DOHH2 (cell line): Measurements from ENCODE around the gene BPTF.

Source experiments
- H3F3A ChIP-seq: fragments of 200-600 bp; sonication (generic), shearing (Covaris generic); 2 replicates; pipeline ENCODE4 v1.6.0; 2016; ENCODE audit warnings: antibody characterized with exemption, mild to moderate bottlenecking; ENCODE audit not compliant: control insufficient read depth, insufficient read depth
- H3K27ac ChIP-seq: fragments of 200-600 bp; sonication (generic); 2 replicates; pipeline ENCODE4 v1.5.1; 2014; ENCODE audit warnings: low read depth, mild to moderate bottlenecking, low read length, moderate library complexity
- H3K27me3 ChIP-seq: fragments of 200-600 bp; sonication (generic); 2 replicates; pipeline ENCODE4 v1.6.1; 2014; ENCODE audit warnings: mild to moderate bottlenecking, low read length, mixed read lengths; ENCODE audit not compliant: control insufficient read depth
- H3K36me3 ChIP-seq: fragments of 200-600 bp; sonication (generic); 2 replicates; pipeline ENCODE4 v1.6.1; 2014; ENCODE audit warnings: mild to moderate bottlenecking, low read length, moderate library complexity, mixed read lengths; ENCODE audit not compliant: control insufficient read depth
- H3K4me1 ChIP-seq: fragments of 200-600 bp; sonication (generic); 2 replicates; pipeline ENCODE4 v1.6.1; 2014; ENCODE audit warnings: mild to moderate bottlenecking, low read length, mixed read lengths; ENCODE audit not compliant: control insufficient read depth
- H3K4me2 ChIP-seq: fragments of 200-600 bp; sonication (generic); 2 replicates; pipeline ENCODE4 v1.6.0; 2014; ENCODE audit warnings: mild to moderate bottlenecking, low read length, moderate library complexity
- H3K4me3 ChIP-seq: fragments of 200-600 bp; sonication (generic); 2 replicates; pipeline ENCODE4 v1.5.1; 2014; ENCODE audit warnings: mild to moderate bottlenecking, low read length, mixed read lengths
- H3K79me2 ChIP-seq: fragments of 200-600 bp; sonication (generic); 2 replicates; pipeline ENCODE4 v1.6.1; 2014; ENCODE audit warnings: mild to moderate bottlenecking, low read length, mixed read lengths; ENCODE audit not compliant: control insufficient read depth
- H3K9me2 ChIP-seq: fragments of 200-600 bp; sonication (generic); replicated peaks from 2 replicates; pipeline ENCODE4 v1.6.1; 2014; ENCODE audit warnings: mild to moderate bottlenecking, low read length, mixed read lengths; ENCODE audit not compliant: control insufficient read depth
- H3K9me3 ChIP-seq: fragments of 200-600 bp; sonication (generic); 2 replicates; pipeline ENCODE4 v1.6.1; 2014; ENCODE audit warnings: antibody characterized with exemption, low read length, mixed read lengths; ENCODE audit not compliant: control insufficient read depth, insufficient read depth
- H4K20me1 ChIP-seq: fragments of 200-600 bp; sonication (generic); 2 replicates; pipeline ENCODE4 v1.6.0; 2014; ENCODE audit warnings: low read depth, mild to moderate bottlenecking, antibody characterized with exemption, low read length, moderate library complexity; ENCODE audit not compliant: control insufficient read depth, insufficient read depth
- CTCF ChIP-seq: fragments of 200-600 bp; sonication (generic); IDR thresholded peaks from one replicate; pipeline ENCODE4 v1.5.1; 2014; ENCODE audit warnings: antibody characterized with exemption, mild to moderate bottlenecking, low read depth, low read length; ENCODE audit not compliant: poor library complexity, severe bottlenecking
- EZH2phosphoT487 ChIP-seq: fragments of 200-600 bp; sonication (generic); IDR thresholded peaks from 2 replicates; pipeline ENCODE4 v1.6.1; 2017; ENCODE audit warnings: borderline replicate concordance, mild to moderate bottlenecking, antibody characterized with exemption, low read length, moderate library complexity, mixed read lengths

BPTF gene

GRCh38 chr17:67834634-67835033, 9.3 kb downstream of the BPTF start:
- Histone ChIP-seq H3K27ac (no peak overlapping the region), H3K4me1 (peaks cover 91% of the 10 kb centered on the region), H3K27me3 (no peaks in the 10 kb centered on the region), H4K20me1 (peaks cover 26% of the 10 kb centered on the region), H3K4me3 (peak overlapping the region; percentile 4; the same call in 1 of the 2 replicates), H3K4me2 (peak overlapping the region; percentile 35), H3K79me2 (peaks cover 100% of the 10 kb centered on the region), H3K36me3 (peaks cover 65% of the 10 kb centered on the region), H3F3A (peaks cover 5% of the 10 kb centered on the region; the same call in 1 of the 2 replicates), H3K9me3 (no peaks in the 10 kb centered on the region), H3K9me2 (no peaks in the 10 kb centered on the region)
- no peak for TF ChIP-seq CTCF
- TF ChIP-seq EZH2phosphoT487 = no peak

- peaks cover 100% of the 10 kb centered on the region for H3K79me2 ChIP-seq
- peaks cover 84% of the 10 kb centered on the region for H3K4me1 ChIP-seq
- no peaks in the 10 kb centered on the region for H3K27me3 ChIP-seq
- no peaks in the 10 kb centered on the region for H3K9me3 ChIP-seq
- TF ChIP-seq EZH2phosphoT487 (no peak), CTCF (no peak)
- H3K36me3 ChIP-seq = peaks cover 58% of the 10 kb centered on the region
- peaks cover 8% of the 10 kb centered on the region for H3F3A ChIP-seq
- no peak overlapping the region for H3K4me3 ChIP-seq
- H3K27ac ChIP-seq = no peak overlapping the region
- H3K9me2 ChIP-seq = no peaks in the 10 kb centered on the region
- peaks cover 22% of the 10 kb centered on the region for H4K20me1 ChIP-seq
- H3K4me2 ChIP-seq = peak overlapping the region; percentile 22
These were observed 11.1 kb downstream of the BPTF start for GRCh38 chr17:67836205-67836987.

GRCh38 chr17:67837965-67838364, 12.7 kb downstream of the BPTF start:
- H3K4me2 ChIP-seq = 0 out of 2 replicates have a peak overlapping the region, but pooled peaks have one; percentile 13
- no peak for TF ChIP-seq CTCF
- no peak for TF ChIP-seq EZH2phosphoT487
- no peaks in the 10 kb centered on the region for H3K9me3 ChIP-seq
- H4K20me1 ChIP-seq = peaks cover 19% of the 10 kb centered on the region; the same call in 1 of the 2 replicates
- no peak overlapping the region for H3K4me3 ChIP-seq
- H3K27me3 ChIP-seq = no peaks in the 10 kb centered on the region
- peaks cover 78% of the 10 kb centered on the region for H3K4me1 ChIP-seq
- peaks cover 58% of the 10 kb centered on the region for H3K36me3 ChIP-seq
- peaks cover 100% of the 10 kb centered on the region for H3K79me2 ChIP-seq
- H3K9me2 ChIP-seq = no peaks in the 10 kb centered on the region
- H3K27ac ChIP-seq = no peak overlapping the region
- H3F3A ChIP-seq = peaks cover 13% of the 10 kb centered on the region
